IPS DF 4.7 (cell line): Measurements from ENCODE around the gene PAPLN.

Experiments
- DNase-seq: peaks from one replicate; pipeline ENCODE4 v3.0.0-alpha.2; 2013; ENCODE audit warnings: low spot score; ENCODE audit errors: extremely low read depth

Gene PAPLN

GRCh38 chr14:73231981-73232851 lies 5.1 kb upstream of the PAPLN start:
- DNase-seq: no peak

DNA sequence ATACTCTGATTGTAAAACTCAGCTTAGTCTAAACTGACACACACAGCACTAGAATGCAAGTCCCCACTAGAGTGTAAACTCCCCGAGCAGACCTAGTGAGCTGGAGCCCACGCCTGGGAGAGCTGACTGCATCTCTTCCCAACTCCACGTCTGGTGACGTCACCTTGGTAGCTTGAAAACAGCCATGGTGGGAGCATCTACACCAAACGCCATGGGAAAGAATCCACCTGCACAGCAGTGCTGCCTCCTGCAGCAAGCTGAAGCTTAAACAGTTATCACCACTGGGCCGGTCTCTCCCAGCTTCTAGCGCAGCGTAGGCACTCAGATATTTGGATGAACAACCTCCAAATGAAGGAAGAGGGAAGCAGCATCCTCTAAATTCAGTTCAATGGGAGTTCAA lies 4.3 kb upstream of the PAPLN start:
- no peak for DNase-seq

DNA sequence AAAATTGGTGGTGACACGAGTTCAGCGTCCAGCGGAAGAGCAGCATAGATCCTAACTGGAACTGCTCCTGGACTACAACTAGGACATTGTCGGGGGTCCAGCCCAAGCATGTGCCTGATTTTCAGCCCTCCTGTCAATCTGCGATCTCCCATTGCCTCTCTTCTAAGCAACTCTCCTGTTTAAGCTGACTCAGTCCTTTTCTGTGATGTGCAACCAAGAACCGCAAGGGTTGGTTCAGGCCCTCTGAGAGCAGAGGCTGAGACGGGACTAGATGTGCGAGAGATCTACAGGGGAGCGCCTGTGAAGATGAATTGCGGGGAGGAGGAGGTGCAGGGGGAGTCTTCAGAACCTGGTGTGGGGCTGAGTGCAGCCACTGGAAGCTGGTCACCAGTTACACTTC lies 3.7 kb upstream of the PAPLN start:
- no peak for DNase-seq

- no peak for DNase-seq
Measured at GRCh38 chr14:73234029-73234428, 3.3 kb upstream of the PAPLN start.

GRCh38 chr14:73234586-73235394 lies 2.5 kb upstream of the PAPLN start:
- DNase-seq: no peak

DNA sequence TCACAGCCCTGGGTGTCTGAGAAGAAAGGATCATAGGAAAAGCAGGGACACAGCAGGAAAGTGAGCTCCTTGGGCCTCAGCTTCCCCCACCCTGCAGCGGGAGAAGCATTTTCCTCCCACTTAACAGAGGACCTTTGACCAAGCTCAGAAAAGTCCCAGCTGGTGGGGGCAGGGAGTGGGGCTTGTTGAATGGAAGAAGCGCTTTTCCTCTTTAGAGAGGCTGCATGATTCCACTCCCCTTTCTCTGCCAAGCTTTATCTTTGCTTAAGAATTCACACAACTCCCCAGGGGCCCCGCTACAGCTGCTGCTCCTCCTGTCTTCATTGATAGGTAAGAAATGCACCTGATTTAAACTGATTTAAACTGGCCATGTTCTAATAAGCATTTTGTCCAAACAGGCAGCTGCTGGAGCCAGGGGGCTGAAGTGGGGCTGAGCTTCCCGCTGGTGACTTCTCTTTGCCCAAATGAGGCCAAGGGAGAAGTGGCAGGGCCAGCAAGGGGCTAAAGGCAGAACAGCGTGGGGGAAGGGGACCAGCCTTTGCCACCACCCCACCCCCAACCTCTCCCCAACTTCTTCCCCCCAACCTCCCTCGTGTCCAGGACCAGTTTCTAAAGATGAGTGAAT lies 1.7 kb upstream of the PAPLN start:
- no peak for DNase-seq

GRCh38 chr14:73236157-73236556 lies 1.1 kb upstream of the PAPLN start:
- no peak for DNase-seq

- DNase-seq: no peak
Measured at GRCh38 chr14:73236752-73237218, 521 bp upstream of the PAPLN start.

GRCh38 chr14:73237786-73238423 lies 599 bp downstream of the PAPLN start:
- DNase-seq: no peak

DNA sequence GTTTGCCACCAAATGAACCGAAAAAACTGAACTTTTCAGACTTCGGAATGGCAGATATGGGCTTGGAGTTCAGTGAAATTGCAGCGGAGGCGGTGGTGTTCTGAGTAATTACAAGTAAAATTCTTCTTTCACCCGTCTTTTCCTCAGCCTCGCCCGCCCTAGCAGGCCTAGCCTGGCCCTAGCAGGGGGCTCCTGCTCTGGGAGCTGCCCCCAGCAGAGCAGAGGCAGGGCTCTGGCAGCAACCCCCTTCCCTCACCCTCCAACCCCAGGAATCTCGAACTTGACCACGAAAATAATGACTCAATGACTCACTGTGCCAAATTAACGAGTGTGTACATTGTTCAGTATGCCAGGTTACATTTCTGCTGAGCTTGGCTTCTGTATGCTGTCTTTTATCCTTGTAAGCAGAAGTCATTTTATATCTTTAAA lies 1.1 kb downstream of the PAPLN start:
- DNase-seq: no peak

DNA sequence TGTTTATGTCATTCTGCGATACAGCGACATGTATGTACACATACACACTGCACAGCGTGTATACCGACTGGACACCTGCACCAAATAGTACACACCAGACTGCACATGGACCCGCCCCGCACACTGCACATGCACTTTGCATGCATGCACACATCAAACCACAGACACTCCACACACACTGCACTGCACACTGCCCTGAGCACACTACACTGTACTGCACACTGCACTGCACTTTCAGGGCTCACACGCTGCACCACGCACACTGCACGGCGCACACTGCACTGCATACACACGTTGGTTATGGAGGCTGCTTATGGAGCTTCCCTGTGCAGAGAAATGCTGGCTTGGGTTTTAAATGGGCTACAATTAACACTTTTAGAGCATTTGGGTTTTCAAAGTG lies 1.6 kb downstream of the PAPLN start:
- DNase-seq: no peak

GRCh38 chr14:73239393-73240241 lies 2.3 kb downstream of the PAPLN start:
- no peak for DNase-seq

- no peak for DNase-seq
Measured at GRCh38 chr14:73240816-73241480, 3.6 kb downstream of the PAPLN start.

GRCh38 chr14:73241481-73242165 lies 4.3 kb downstream of the PAPLN start:
- DNase-seq: no peak

GRCh38 chr14:73242357-73242901 lies 5.1 kb downstream of the PAPLN start:
- no peak for DNase-seq

GRCh38 chr14:73243341-73243740 lies 6.0 kb downstream of the PAPLN start:
- DNase-seq: no peak

GRCh38 chr14:73243748-73244147 lies 6.4 kb downstream of the PAPLN start:
- DNase-seq: no peak

DNA sequence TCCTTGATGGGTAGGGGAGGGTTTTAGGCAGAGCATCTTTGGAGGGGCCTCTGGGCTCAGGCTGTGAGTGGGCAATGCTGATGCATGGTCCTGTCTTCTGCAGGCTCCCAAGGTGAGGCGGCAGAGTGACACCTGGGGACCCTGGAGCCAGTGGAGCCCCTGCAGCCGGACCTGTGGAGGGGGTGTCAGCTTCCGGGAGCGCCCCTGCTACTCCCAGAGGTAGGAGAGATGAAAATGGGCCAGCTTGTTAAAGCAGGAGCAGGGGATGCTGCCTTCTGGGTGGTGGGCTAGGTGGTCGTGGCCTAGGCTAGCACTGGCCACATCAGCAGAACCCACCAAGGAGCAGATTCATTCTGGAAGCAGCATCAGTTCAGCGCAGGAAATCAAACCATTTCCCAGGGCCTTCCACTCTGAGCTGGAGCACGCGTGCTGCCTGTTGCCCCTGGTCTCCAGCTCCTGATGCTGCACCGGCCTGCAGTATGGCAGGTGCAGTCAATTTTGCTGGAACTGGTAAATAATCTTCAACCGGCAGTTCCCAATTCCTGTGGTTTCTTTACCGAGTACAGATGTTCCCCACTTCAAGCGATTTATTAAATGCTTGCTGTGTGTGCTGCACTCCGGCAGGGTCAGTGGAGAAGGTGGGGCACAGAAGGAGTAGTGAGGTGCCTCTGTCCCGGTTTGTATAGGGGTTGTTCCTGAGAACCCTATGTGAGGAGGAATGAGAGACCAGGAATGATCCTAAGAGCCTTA lies 7.4 kb downstream of the PAPLN start:
- DNase-seq: no peak
